Stimulated activated CD4-positive, alpha-beta T cell treated with anti-CD3 and anti-CD28 coated beads, Interleukin-2, amount 100 ng/mL, for 4 hours (primary cell): ENCODE measurements around the gene GARIN5A.

Experiments
- DNase-seq: peaks from one replicate; pipeline ENCODE4 v3.0.0-alpha.2; 2020; ENCODE audit warnings: low read depth

The GARIN5A gene

GRCh38 chr19:50433201-50434180 lies 43.2 kb downstream of the GARIN5A start:
- DNase-seq, result no peak

GRCh38 chr19:50432221-50433028 lies 44.2 kb downstream of the GARIN5A start, which contains the start of gene MYBPC2:
TSS of gene MYBPC2 (plus strand) at chr19:50432892. CDS start at chr19:50432954, 62 bp downstream.
- no peak for DNase-seq

GRCh38 chr19:50431343-50432220 lies 45.1 kb downstream of the GARIN5A start:
- DNase-seq, result peak; percentile 81

- no peak for DNase-seq
These were observed 45.7 kb downstream of the GARIN5A start for GRCh38 chr19:50430888-50431342.

- no peak for DNase-seq
These were observed 47.7 kb downstream of the GARIN5A start for GRCh38 chr19:50428772-50429463.

GRCh38 chr19:50427997-50428425 lies 48.6 kb downstream of the GARIN5A start:
- DNase-seq, result no peak

- no peak for DNase-seq
These were observed 49.2 kb downstream of the GARIN5A start for GRCh38 chr19:50427318-50427925.

GRCh38 chr19:50425581-50425980 lies 51.1 kb downstream of the GARIN5A start:
- no peak for DNase-seq

GRCh38 chr19:50423279-50424113 lies 53.2 kb downstream of the GARIN5A start:
- DNase-seq, result no peak

GRCh38 chr19:50422397-50423278 lies 54.0 kb downstream of the GARIN5A start:
- no peak for DNase-seq

GRCh38 chr19:50420808-50421207 lies 55.8 kb downstream of the GARIN5A start:
- DNase-seq, result no peak

GRCh38 chr19:50420127-50420526 lies 56.5 kb downstream of the GARIN5A start:
- DNase-seq, result no peak

- DNase-seq, result no peak
These were observed 57.0 kb downstream of the GARIN5A start for GRCh38 chr19:50419580-50420035.

GRCh38 chr19:50419022-50419579 lies 57.5 kb downstream of the GARIN5A start:
- DNase-seq, result no peak

- no peak for DNase-seq
These were observed 58.2 kb downstream of the GARIN5A start, which contains the start of gene SPIB for GRCh38 chr19:50418176-50419021. TSS of gene SPIB (plus strand) at chr19:50418938. CDS start at chr19:50418963, 25 bp downstream.

GRCh38 chr19:50417111-50418081 lies 59.3 kb downstream of the GARIN5A start:
- no peak for DNase-seq
